ENCODE data around the gene TRPM5. TPM values are rescaled to one million over a fixed set of nuclear protein-coding genes. Genes with fewer than 3 reads are reported as not detected.

Gene TRPM5
- total and polyA plus RNA-seq, 2 of the 4 experiments (the other 2 are of a cell fraction), result not detected

- no peak overlapping the region for H3K4ac ChIP-seq (ENCODE audit: low read depth, low read length)
- DNase-seq (no peak), ATAC-seq (ENCODE audit: low read depth) (no peak)
- H3K18ac ChIP-seq (ENCODE audit: low read depth, low read length), result no peak overlapping the region
- H4K20me1 ChIP-seq (ENCODE audit: insufficient read depth, low read length), result no peaks in the 10 kb centered on the region
- no peak overlapping the region for H3K9ac ChIP-seq (ENCODE audit: low read depth, low read length)
- intact Hi-C loops (cut with micrococcal nuclease), result no loop called here
- no peak overlapping the region for H2AFZ ChIP-seq (replicated peaks; ENCODE audit: low read length, poor library complexity)
- H3K27ac ChIP-seq (ENCODE audit: insufficient read depth, low read length), result no peak overlapping the region
- peaks cover 19% of the 10 kb centered on the region for H3K27me3 ChIP-seq (ENCODE audit: control insufficient read depth, insufficient read depth, low read length)
- H2AK9ac ChIP-seq (replicated peaks; ENCODE audit: low read depth, low read length, poor library complexity), result no peak overlapping the region
- H2BK20ac ChIP-seq (ENCODE audit: low read depth, low read length), result no peak overlapping the region
- H3K4me3 ChIP-seq (ENCODE audit: insufficient read depth, low read depth, low read length), result no peak overlapping the region
- H3K23ac ChIP-seq (ENCODE audit: low read depth, low read length), result no peak overlapping the region
- ChIA-PET CTCF (interaction anchor here (1.0 kb wide), 1 partner anchor 97 kb away, joined by 4 read pairs; no protein-coding TSS in a partner anchor), POLR2A (ENCODE audit: unreplicated experiment) (no interaction called here)
- H4K8ac ChIP-seq (ENCODE audit: low read depth in 2 of 2, low read length in 2 of 2), result no peak overlapping the region
- no peaks in the 10 kb centered on the region for H3K4me1 ChIP-seq (ENCODE audit: control insufficient read depth, insufficient read depth, low read length)
- H2BK120ac ChIP-seq (ENCODE audit: low read depth, low read length), result no peak overlapping the region
- dilution Hi-C loops (cut with HindIII; ENCODE audit: low sequenced_read_pairs, unreplicated experiment), result no loop called here
- H2AK5ac ChIP-seq (ENCODE audit: low read depth, low read length), result no peak overlapping the region
- no peaks in the 10 kb centered on the region for H3K36me3 ChIP-seq (ENCODE audit: control insufficient read depth, insufficient read depth, low read length)
- no peak overlapping the region for H4K5ac ChIP-seq (ENCODE audit: low read depth, low read length)
- no peak overlapping the region for H3K56ac ChIP-seq (ENCODE audit: extremely low read depth, insufficient read depth, low read length)
- no peaks in the 10 kb centered on the region for H3K9me3 ChIP-seq (ENCODE audit: control insufficient read depth, insufficient read depth, low read length)
- H3K9me1 ChIP-seq (ENCODE audit: insufficient read depth, low read length), result no peaks in the 10 kb centered on the region
- H2BK15ac ChIP-seq (ENCODE audit: low read depth, low read length), result no peak overlapping the region
- 70% methylated on average over 2 of the region's 13 CpGs; no CpG with 5 or more reads in 1 of the 2 experiments for WGBS, 2 experiments (ENCODE audit: extremely low coverage in 2 of 2, insufficient read length in 1 of 2)
- BruUV-seq (replicated peaks), result no TSS peak
- in situ Hi-C loops (cut with MboI; ENCODE audit: low sequenced_read_pairs), result loop anchor here (10.0 kb wide), 1 partner anchor 78 kb away; no protein-coding TSS in a partner anchor
- H4K91ac ChIP-seq (ENCODE audit: insufficient read depth, low read depth, low read length), result no peak overlapping the region
- no peak overlapping the region for H3K14ac ChIP-seq (replicated peaks; ENCODE audit: low read depth, low read length)
- no peak overlapping the region for H2BK5ac ChIP-seq (ENCODE audit: low read depth, low read length, poor library complexity, severe bottlenecking)
- H3K79me1 ChIP-seq (ENCODE audit: low read depth in 1 of 2, low read length in 2 of 2), result no peaks in the 10 kb centered on the region
- no peak for TF ChIP-seq CTCF (conservative IDR thresholded peaks at IDR 0.05; ENCODE audit: low read depth, low read length)
- TF ChIP-seq, protein P1, sequence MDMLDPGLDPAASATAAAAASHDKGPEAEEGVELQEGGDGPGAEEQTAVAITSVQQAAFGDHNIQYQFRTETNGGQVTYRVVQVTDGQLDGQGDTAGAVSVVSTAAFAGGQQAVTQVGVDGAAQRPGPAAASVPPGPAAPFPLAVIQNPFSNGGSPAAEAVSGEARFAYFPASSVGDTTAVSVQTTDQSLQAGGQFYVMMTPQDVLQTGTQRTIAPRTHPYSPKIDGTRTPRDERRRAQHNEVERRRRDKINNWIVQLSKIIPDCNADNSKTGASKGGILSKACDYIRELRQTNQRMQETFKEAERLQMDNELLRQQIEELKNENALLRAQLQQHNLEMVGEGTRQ (IDR thresholded peaks at IDR 0.05; ENCODE audit: low read depth, low read length), result no peak
- no peak for TF ChIP-seq CEBPB (IDR thresholded peaks at IDR 0.05; ENCODE audit: low read depth, low read length)
- no peak for TF ChIP-seq ELK1 (IDR thresholded peaks at IDR 0.05; ENCODE audit: borderline replicate concordance, low read depth, low read length)
- TF ChIP-seq RAD21 (IDR thresholded peaks at IDR 0.05; ENCODE audit: low read length), result no peak
- no peak for TF ChIP-seq FOS (IDR thresholded peaks at IDR 0.05; ENCODE audit: low read depth, low read length)
- TF ChIP-seq NFE2L2 (IDR thresholded peaks at IDR 0.05; ENCODE audit: low read depth, low read length), result no peak
- TF ChIP-seq BHLHE40 (IDR thresholded peaks at IDR 0.05; ENCODE audit: low read depth, low read length), result no peak
- H3K4me2 ChIP-seq (ENCODE audit: low read depth, low read length), result no peak overlapping the region
These were observed 7.7 kb downstream of the TRPM5 start for GRCh38 chr11:2436521-2437031.
